ENCODE measurements around the gene CFDP1. TPM values are rescaled to one million over a fixed set of nuclear protein-coding genes. Genes with fewer than 3 reads are reported as not detected.
A peak's percentile ranks its signal among the peaks of the same experiment; 100 is the strongest.

CFDP1 gene
- total and polyA plus RNA-seq, 2 of the 13 experiments (the other 11 are each of a cell fraction or from before 2014, with no cell fraction given) = 78.6 to 153 TPM

GRCh38 chr16:75306099-75306762 is 127.1 kb downstream of the CFDP1 start (continued):
- TF ChIP-seq RFX5 (IDR thresholded peaks at IDR 0.05; ENCODE audit: low read depth, low read length) (no peak), ATM (IDR thresholded peaks at IDR 0.05; ENCODE audit: borderline replicate concordance) (no peak), FOXK1 (CRISPR knock-in tag; IDR thresholded peaks at IDR 0.05; ENCODE audit: borderline replicate concordance, low read depth) (peak; percentile 67; the same call in 1 of the 2 replicates), GLMP (CRISPR knock-in tag; IDR thresholded peaks at IDR 0.05; ENCODE audit: borderline replicate concordance) (no peak), TARDBP (CRISPR knock-in tag; IDR thresholded peaks at IDR 0.05) (peak; percentile 82), SSRP1 (CRISPR knock-in tag; IDR thresholded peaks at IDR 0.05) (no peak; the same call in 1 of the 2 replicates), KDM1A (CRISPR knock-in tag; IDR thresholded peaks at IDR 0.05) (peak; percentile 76), MTF2 (CRISPR knock-in tag; IDR thresholded peaks at IDR 0.05; ENCODE audit: borderline replicate concordance) (no peak), ATF2 (CRISPR knock-in tag; IDR thresholded peaks at IDR 0.05) (peak; percentile 81; the same call in 1 of the 2 replicates), ELF3 (CRISPR knock-in tag; IDR thresholded peaks at IDR 0.05) (peak; percentile 99), SIN3A (IDR thresholded peaks at IDR 0.05; ENCODE audit: borderline replicate concordance, low read depth, low read length) (peak; percentile 62; the same call in 1 of the 2 replicates), HHEX (CRISPR knock-in tag; IDR thresholded peaks at IDR 0.05) (peak; percentile 47), ZNF225 (CRISPR knock-in tag; IDR thresholded peaks at IDR 0.05) (no peak), NKX3-1 (CRISPR knock-in tag; IDR thresholded peaks at IDR 0.05) (0 out of 2 replicates have a peak, but pooled peaks have one; percentile 69), ZNF30 (CRISPR knock-in tag; IDR thresholded peaks at IDR 0.05) (no peak), ZBTB43 (CRISPR knock-in tag; conservative IDR thresholded peaks at IDR 0.05) (peak; percentile 37), AKAP8 (CRISPR knock-in tag; IDR thresholded peaks at IDR 0.05) (no peak), ZNF142 (CRISPR knock-in tag; IDR thresholded peaks at IDR 0.05) (peak; percentile 53; the same call in 1 of the 2 replicates), ZC3H4 (CRISPR knock-in tag; IDR thresholded peaks at IDR 0.05; ENCODE audit: borderline replicate concordance) (peak; percentile 85), PAWR (CRISPR knock-in tag; IDR thresholded peaks at IDR 0.05; ENCODE audit: borderline replicate concordance) (no peak)

Data from HepG2 (cell line).